A172 (cell line): ENCODE data around the gene OR2V2. TPM values are rescaled to one million over a fixed set of nuclear protein-coding genes. Genes with fewer than 3 reads are reported as not detected.

Experiments used
- DNase-seq: peaks from one replicate; pipeline ENCODE4 v3.0.0-alpha.2; 2015; ENCODE audit warnings: low spot score
- total RNA-seq: library from RNA; depleted of rRNA; stranded (reverse); fragments of >200 nt; shearing (Covaris generic); gene quantifications from 2 replicates; pipeline ENCODE4 v1.2.3, GENCODE V29; 2014

Gene OR2V2
- total RNA-seq, 1 experiment from 2014 or later = not detected

DNA sequence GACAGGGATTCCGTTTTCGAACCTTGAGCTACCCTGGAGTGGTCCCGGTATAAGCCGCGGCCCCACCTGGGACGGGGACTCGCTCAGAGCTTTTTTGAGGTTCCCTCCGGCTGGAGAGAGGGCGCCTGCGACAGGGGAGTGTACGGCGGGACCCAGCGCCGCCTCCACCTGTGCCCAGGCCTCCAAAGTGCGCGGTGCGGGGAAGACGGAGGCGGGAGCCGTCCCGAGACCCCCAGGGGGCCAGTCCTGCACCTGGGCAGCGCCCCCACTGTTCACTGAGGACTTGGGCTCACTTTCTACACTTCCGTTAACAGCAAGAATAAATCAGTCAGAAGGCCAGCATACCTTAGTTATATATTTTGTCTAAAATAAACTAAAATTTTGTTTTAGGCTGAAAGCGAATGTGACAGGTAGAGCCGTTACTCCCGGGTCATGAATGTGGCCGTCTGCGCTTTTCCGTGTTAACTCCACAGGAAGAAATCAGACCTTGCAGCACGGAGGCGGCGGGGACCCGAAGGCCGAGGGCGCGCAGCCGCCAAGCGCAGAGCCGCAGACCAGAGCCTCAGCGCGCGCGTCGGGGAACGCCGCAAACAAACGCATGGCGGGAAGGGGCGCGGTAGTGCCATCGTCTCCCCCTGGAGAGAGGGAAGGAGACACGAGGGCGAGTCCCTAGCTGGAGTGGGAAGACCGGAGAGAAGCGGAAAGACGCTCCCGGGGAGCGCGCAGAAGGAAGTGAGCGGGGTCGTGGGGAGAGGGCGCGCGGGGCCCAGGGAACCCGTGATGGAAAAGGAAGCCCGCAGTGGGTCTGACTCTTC lies 43.5 kb downstream of the OR2V2 start:
- DNase-seq = no peak

DNA sequence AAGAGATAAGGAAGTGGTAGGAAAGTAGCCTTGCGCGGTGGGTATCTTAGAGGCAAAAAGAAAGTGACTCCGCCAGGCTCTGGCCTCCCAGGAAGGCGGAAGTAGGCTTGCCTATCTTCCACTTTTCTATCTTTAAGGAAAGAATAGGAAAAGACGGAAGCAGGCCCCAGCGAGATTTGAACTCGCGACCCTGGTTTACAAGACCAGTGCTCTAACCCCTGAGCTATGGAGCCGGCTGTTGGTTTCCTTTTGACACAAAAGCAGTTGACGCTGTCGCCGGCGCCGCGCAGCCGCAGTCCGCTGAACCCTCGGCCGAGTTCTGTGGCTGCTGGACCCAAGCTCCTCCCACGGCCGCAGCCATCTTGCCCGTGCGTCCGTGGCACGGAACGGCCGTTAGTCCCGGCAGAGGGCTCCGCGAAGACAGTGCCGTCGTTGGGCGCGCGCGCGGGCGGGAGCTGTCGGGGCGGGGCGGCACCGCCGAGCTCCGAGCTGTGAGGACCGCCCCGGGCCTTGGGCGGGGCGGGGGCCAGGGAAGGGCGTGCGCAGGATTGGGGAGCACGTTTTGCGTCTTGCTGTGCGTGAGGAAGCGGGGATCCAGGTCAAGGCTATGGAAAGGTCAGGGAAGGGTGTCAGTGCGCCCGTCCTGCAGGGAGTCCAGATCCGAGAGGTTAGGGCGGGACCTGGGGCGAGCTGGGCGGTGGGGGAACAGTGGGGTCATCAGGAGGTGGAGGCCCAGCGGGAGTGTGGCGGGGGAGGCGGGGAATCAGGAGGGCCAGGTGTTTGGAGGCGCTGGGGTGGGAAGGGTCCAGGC lies 44.3 kb downstream of the OR2V2 start:
- peak; percentile 92 for DNase-seq

GRCh38 chr5:181192337-181193046 lies 45.1 kb downstream of the OR2V2 start:
- DNase-seq = no peak

- DNase-seq = no peak
Measured at GRCh38 chr5:181193656-181194055, 46.3 kb downstream of the OR2V2 start.

DNA sequence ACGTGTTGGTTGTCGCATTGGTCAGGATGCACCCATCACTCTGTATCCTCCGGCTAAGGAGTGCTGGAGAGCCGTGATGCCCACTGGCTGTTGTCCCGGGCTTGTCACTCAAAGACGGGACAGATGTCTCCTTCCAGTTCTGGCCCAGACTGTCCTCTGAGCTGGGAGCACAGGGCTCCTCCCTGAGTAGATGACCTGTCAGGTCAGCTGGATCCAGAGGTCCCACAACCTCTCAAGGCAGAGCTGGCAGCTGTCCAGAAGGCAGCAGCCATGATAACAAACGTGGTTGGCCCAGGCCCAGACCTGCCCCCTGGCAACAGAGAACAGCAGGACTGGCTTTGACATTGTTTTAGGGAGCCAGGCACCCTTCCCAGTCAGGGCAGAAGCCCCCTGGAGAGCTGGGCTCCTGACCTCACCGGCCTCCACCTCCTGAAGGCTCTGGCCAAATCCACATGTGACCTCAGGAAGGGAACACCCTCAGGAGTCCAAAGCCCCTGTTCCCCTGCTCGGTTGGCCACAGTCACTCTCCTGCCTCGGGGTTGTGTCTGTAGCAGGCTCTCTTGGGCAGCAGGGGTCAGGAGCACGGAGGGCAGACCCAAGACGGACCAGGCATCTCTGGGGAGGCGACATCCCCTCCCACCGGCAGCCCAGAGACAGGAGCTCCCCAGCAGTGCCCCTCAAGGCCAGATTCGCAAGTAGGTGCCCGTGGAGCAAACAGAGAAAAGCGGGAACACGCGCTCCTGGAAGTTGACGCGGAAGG lies 47.3 kb downstream of the OR2V2 start:
- DNase-seq = no peak

GRCh38 chr5:181195249-181195761 lies 47.9 kb downstream of the OR2V2 start:
- no peak for DNase-seq

- no peak for DNase-seq
Measured at GRCh38 chr5:181197326-181197951, 50.1 kb downstream of the OR2V2 start.

GRCh38 chr5:181198106-181198685 lies 50.8 kb downstream of the OR2V2 start:
- no peak for DNase-seq

DNA sequence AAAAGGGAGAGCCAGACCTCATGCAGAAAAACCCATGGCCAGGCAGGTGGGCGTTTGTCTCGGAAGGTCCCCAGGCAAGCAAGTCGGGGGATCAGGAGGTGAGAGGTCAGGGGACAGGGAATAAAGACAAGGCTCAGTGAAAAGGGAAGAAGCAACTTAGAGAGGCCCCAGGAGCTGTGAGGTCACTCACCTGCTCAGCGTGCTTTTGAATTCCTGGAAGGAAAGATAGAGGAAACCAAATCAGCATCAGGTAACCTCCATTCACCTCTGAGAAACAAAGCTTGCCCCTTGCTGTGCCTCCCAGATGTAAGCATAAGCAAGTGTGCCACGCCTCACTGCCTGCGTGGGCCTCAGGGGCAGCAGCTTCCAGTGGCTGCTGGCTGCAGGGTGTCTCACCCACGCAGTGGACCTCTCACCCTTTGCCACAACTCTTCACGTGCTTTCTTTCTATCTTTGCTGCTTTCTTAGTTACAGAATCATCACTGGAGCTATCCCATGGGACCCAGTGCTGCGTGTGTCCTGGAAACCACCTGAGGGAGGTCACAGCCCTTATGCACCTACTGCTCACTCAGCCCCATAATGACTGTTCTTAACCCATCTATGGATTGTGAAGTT lies 51.6 kb downstream of the OR2V2 start:
- no peak for DNase-seq

- DNase-seq = no peak
Measured at GRCh38 chr5:181199881-181200638, 52.7 kb downstream of the OR2V2 start.

- DNase-seq = no peak
Measured at GRCh38 chr5:181200816-181201215, 53.4 kb downstream of the OR2V2 start.

DNA sequence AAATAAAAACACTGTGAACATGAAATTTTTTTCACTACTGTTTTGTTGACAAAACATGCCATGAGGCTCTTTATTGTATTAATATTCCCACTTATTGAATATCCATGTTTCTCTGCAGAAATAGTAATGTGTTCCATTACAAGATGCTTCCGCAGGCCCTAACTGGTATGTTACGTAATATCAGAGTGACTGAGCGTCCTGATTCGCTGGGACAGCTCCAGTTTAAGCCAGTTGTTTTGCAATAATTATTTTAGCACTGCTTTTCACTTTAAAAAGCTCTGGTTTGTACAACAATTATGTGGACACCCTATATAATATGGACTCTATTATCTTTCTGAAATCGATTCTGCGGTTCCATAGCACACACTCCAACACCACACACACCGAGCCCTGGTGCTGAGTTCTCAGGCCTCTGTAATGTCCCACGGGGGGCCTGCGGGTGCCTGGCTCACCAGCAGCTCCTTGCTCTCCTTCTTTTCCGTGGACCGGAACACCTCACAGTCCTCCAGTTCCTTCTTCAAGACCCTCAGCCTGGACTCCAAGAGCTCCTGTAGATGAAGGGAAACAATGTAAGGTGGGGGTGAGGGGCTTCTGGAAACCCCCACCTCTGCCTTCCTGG lies 55.8 kb downstream of the OR2V2 start:
- no peak for DNase-seq

- DNase-seq = no peak
Measured at GRCh38 chr5:181203777-181204112, 56.4 kb downstream of the OR2V2 start.

GRCh38 chr5:181204113-181204825 lies 56.9 kb downstream of the OR2V2 start:
- DNase-seq = no peak

- DNase-seq = no peak
Measured at GRCh38 chr5:181204826-181205760, 57.7 kb downstream of the OR2V2 start, which contains the start of gene TRIM7. Gene TRIM7 (minus strand): TSS chr5:181205196. CDS start chr5:181205110, 86 bp downstream.

- DNase-seq = no peak
Measured at GRCh38 chr5:181205761-181206649, 58.6 kb downstream of the OR2V2 start.
